ACC112 (cell line): ENCODE data around the gene CPT1C.

Experiments used
- H2AFZ ChIP-seq: fragments of 200-600 bp; sonication (generic); one replicate; pipeline ENCODE4 v1.6.0; 2017; ENCODE audit warnings: antibody characterized with exemption, low read length; ENCODE audit not compliant: unreplicated experiment
- H3K27ac ChIP-seq: fragments of 200-600 bp; sonication (generic); 2 replicates; pipeline ENCODE4 v1.5.1; 2014; ENCODE audit warnings: low read depth, mild to moderate bottlenecking, antibody characterized with exemption, low read length, moderate library complexity
- H3K27me3 ChIP-seq: fragments of 200-600 bp; sonication (generic); 2 replicates; pipeline ENCODE4 v1.6.1; 2014; ENCODE audit warnings: mild to moderate bottlenecking, antibody characterized with exemption, low read length, moderate library complexity, mixed read lengths; ENCODE audit not compliant: insufficient read depth
- H3K36me3 ChIP-seq: fragments of 200-600 bp; sonication (generic); 2 replicates; pipeline ENCODE4 v1.6.1; 2016; ENCODE audit warnings: mild to moderate bottlenecking, antibody characterized with exemption, low read length, moderate library complexity, mixed read lengths; ENCODE audit not compliant: insufficient read depth
- H3K4me1 ChIP-seq: fragments of 200-600 bp; sonication (generic); one replicate; pipeline ENCODE4 v1.6.1; 2016; ENCODE audit warnings: low read length, mixed read lengths; ENCODE audit not compliant: insufficient read depth, unreplicated experiment, control insufficient read depth
- H3K4me3 ChIP-seq: fragments of 200-600 bp; sonication (generic); 2 replicates; pipeline ENCODE4 v1.5.1; 2014; ENCODE audit warnings: mild to moderate bottlenecking, low read depth, low read length
- H3K79me2 ChIP-seq: fragments of 200-600 bp; sonication (generic); one replicate; pipeline ENCODE4 v1.6.0; 2016; ENCODE audit warnings: low read length; ENCODE audit not compliant: control insufficient read depth, unreplicated experiment, insufficient read depth

The CPT1C gene

DNA sequence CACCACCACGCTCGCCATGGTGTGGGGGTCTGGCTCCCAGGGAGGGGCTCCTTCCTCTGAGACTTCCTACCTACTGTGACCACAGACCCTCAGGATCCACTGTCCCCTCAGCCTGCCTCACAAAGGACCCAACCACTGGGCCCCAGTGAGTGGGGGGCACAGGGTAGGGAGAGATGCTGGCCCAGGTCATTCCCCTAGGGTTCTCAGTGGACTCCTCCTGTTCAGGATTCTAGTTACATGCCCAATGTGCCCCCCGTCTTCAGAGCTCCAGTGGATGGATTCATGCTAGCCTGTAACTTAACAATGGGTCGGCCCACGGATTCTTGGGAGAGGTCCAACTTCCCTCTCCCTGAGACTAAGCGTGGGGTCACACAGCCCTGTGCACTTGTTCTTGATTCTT lies 72.3 kb downstream of the CPT1C start, which contains the start of gene TSKS:
TSKS (minus strand) TSS at position 77 of the 400 bp plus-strand sequence; CDS start at position 18, 59 bp downstream.
- no peak within 1 kb of the TSS for H3K27ac ChIP-seq
- H3K4me3 ChIP-seq: no peak within 1 kb of the TSS
- no peaks in the 10 kb centered on the region for H3K36me3 ChIP-seq
- H3K79me2 ChIP-seq: peaks cover 13% of the 10 kb centered on the region
- no peaks in the 10 kb centered on the region for H3K27me3 ChIP-seq
- peaks cover 8% of the 10 kb centered on the region for H3K4me1 ChIP-seq
- no peak within 1 kb of the TSS for H2AFZ ChIP-seq
